GM19043 (cell line): ENCODE measurements around the gene NT5C1B.

ENCODE experiments used
- ATAC-seq: cut with Tn5 transposase; IDR thresholded peaks from one replicate; pipeline ENCODE4 v1.9.1; 2021; ENCODE audit warnings: low read depth; ENCODE audit not compliant: unreplicated experiment

NT5C1B gene

DNA sequence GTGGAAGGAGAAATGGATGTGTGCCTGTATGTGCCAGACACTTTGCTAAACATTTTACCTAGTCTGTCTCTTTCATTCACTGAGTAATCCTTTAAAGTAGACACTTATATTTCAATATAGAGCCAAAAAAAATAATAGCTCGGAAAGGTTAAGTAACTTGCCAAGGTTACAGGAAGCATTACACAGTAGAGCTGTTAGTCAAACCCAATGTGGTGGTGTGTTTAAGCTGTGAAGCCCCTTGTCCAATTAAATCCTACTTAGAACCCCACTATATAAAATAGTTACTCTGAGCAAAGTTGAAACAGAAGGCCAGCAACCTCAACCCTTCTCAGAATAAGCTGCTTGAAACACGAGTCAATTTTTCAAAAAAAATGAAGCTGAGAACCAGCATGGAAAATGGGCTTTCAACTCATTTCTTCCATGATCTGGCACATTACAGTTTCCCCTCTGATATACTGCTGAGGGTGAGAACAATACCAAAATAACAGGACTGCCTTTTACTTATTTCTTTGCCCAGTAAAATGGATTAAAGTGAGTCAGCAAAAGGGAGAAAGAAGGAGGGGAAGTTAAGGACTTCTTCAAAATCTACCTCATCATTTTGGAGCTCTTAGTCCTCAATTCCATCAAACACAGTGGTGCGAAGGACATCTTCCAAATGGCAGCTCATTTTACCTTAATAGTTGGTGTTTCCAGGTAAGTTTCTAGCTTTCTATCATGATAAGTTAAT lies 36.9 kb downstream of the NT5C1B start:
- ATAC-seq, result no peak

- no peak for ATAC-seq
Observed at GRCh38 chr2:18551623-18552022, 37.7 kb downstream of the NT5C1B start.

DNA sequence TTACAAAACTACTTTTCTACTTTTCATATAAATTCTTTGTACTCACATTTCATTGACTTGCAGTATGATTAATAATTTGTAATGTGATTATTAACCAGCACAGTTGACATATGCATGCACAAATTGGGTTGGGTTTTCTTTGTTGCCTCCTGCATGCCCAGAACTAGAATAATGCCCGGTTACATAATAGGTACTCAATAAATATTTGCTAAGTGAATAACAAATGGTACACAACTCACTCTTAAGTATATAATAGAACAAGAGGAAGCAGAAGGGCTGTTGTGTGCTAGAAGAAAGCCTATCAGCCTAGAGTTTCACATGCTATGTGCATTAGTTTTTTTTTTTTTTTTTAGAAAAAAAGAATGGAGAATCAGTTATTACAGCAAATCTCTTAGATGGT lies 38.2 kb downstream of the NT5C1B start:
- no peak for ATAC-seq

GRCh38 chr2:18550433-18550832 lies 38.9 kb downstream of the NT5C1B start:
- no peak for ATAC-seq

- no peak for ATAC-seq
Observed at GRCh38 chr2:18549083-18549482, 40.3 kb downstream of the NT5C1B start.

DNA sequence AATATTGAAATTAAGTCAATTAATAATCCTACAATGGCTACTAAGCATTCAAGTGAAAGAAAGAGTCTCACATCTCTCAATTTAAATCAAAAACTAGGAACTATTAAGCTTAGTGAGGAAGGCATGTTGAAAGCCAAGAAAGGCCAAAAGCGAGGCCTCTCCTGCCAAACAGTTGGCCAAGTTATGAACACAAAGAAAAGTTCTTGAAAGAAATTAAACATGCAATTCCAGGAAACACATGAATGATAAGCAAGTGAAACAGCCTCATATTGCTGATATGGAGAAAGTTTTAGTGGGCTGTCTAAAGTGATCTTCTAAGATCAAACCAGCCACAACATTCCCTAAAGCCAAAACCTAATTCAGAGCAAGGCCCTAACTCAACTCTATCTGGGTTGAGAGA lies 40.7 kb downstream of the NT5C1B start:
- no peak for ATAC-seq

- ATAC-seq, result peak; percentile 47
Observed at GRCh38 chr2:18546567-18546966, 42.8 kb downstream of the NT5C1B start.

DNA sequence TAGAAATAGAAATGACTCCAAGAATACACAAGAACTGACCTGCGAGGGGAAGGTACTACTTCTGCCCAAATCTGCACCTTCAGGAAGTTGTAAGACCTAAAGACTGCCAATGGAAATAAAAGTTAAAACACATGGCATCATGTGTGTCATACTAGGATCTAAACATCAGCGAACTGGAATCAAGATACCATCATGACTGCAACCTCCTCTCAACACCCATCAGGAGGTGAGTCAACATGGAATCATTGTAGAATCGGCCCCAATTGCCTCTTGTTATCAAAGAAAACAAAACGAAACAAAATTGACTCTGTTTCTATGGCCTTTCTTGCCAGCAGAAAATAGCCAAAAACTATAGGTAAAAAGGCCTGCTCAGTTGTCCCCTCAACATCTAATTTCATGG lies 44.0 kb downstream of the NT5C1B start:
- ATAC-seq, result no peak

DNA sequence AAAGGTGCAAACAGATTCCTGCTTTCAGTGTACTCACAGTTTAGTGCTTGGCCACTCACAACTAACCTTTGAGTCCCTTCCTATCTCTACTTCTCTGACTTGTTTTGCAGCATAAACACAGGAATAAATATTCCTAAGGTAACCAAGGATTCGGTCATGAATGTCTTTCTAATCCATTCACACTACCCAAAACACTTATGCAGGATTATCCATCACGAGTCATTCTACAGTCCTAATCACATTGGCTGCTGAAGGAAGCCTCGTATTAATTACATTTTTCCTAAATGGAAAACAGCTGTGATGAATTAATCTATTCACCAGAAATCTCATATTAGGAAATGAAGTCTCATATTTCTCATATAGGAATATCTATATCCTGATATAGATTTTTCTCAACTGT lies 45.2 kb downstream of the NT5C1B start:
- no peak for ATAC-seq

- ATAC-seq, result no peak
Observed at GRCh38 chr2:18540872-18541271, 48.5 kb downstream of the NT5C1B start.

DNA sequence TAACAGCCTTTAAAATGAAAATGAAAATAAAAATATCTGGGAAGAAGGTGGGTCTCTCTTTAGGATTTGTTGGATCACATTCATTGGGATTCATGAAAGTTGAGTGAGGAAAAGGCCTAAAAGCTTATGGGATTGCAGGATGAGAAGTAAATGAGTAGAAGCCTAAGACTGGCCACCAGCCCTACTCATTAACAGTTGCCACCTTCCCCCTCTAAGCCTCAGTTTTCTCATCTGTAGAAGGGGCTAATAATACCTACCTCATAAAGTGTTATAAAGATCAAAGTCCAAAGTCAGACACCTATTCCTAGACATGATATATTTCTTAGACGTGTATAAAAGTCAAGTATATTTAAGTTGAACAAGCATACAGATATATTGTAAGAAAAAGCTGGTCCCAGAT lies 52.7 kb downstream of the NT5C1B start:
- ATAC-seq, result no peak

DNA sequence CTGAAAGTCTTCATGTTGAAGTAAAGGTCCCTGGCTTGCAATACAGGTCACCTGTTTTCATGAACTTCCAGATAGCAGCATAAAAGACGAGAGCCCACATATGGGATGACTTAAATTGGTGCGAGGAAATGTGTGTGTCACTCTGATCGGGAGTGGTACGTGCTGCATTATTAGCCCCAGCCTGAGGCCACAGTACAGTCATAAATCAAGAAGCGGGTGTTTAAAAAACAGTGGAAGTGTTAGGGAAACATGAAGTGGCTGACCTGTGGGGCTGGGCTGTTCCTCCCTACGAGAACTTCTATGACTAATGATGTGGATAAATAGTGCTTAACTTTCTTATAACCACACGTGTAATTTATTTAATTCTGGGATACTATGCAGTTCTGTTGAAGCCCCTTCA lies 53.3 kb downstream of the NT5C1B start:
- ATAC-seq, result no peak

GRCh38 chr2:18531194-18531593 lies 58.2 kb downstream of the NT5C1B start:
- ATAC-seq, result no peak

DNA sequence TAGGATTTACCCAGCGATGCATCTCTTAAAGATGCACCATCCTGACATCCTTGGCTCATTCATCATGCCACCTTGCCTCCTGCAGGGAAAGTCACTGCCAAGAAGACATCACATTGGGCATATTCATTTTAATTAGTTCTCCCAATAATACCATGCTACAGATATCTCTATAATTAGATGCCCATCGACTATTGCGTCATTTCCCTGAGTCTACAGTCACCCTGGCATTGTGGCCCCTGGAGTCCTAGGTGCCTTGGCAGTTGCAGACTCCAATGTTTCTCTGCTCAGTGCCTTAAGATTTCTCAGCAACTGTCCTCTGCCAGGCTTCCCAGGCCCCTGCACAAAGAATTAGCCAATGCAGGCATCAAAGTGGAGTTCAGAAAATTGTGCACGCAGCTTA lies 61.5 kb downstream of the NT5C1B start:
- ATAC-seq, result no peak

- ATAC-seq, result no peak
Observed at GRCh38 chr2:18527326-18527725, 62.0 kb downstream of the NT5C1B start.

GRCh38 chr2:18526429-18526828 lies 62.9 kb downstream of the NT5C1B start:
- ATAC-seq, result no peak

- ATAC-seq, result no peak
Observed at GRCh38 chr2:18525852-18526251, 63.5 kb downstream of the NT5C1B start.

- no peak for ATAC-seq
Observed at GRCh38 chr2:18525236-18525635, 64.1 kb downstream of the NT5C1B start.

DNA sequence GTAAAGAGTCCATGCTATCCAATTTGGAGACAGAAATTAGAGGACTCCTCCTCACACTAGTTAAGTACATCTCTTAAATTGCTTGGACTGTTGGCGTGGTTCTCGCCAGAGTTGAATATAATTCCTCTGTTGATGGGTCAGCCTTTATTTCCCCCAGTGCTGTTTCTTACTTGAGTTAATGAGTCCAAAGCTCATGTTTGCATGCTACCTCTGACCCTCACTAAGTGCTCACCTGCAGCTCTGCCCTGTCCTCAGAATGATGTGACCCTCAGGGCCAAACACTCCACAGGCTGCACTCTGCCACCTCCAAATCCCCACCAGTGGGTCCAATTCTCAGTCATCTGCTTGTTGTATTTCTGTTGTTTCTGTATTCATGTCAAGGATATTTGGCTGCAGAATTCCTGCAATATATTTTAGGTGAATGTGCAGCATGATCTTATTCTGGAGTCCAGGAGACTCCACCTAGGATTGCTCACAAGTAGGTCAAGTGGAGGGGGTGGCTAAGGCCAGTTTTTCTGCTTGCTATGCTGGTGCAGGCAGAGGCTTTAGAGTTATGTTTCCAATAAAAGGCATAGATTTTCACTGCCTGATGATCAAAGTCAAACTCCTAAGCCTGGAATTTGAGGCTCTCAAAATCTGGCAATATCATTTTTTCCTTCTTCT lies 66.8 kb downstream of the NT5C1B start:
- no peak for ATAC-seq

DNA sequence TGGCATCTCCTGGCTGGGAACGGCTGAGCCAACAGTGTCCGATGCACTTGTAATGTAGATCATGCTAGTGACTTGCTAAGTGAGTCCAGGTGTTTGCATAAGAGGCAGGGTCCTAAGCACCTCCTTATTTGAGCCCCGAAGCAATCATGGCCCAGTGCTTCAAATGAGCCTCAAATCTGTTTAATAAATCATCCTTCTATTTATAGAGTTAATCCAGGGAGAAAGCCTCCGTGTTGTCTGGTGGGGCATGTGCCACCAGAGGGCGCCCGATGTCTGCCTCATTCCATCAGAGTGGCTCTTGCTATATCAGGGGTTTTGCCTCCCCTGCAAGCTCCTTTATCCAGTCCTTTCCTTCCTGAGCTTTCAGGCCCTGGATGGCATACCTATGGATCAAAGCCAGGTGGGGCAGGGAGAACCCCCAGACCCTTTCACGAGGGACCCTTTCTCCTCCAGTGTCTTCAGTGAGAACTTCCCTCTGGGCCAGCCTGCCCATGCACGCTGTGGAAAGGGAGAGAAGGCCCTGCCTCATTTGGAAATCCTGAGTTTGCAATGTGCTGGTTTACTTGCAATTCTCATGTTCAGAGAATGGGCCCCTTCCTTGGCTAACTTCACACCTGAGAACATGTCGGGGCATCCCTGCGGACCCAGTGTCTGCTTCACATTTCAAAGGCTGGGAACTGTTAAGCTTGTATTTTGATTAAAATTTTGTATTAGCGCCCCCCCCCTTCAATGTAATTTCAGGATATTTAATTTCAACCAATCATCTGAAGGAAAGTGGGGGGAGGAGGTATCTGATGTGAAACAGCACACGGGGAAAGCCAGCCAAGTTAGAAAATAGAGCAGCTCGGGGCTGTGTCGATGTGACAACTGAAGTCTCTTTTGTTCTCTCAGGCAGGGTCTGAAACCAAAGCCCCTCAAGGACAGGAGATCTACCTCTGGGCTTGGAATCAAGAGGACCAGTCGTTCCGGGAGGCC lies 68.6 kb downstream of the NT5C1B start:
- ATAC-seq, result peak; percentile 73

- ATAC-seq, result no peak
Observed at GRCh38 chr2:18519914-18520450, 69.4 kb downstream of the NT5C1B start.
